Activated CD4-positive, alpha-beta T cell treated with anti-CD3 and anti-CD28 coated beads for 4 hours (primary cell): ENCODE measurements around the gene NECTIN2.
"Not testable (repeated sequence)": the region's sequence is repeated elsewhere in the genome, so short reads cannot be mapped to it uniquely, and the experiment has no call there.

Source experiments
- DNase-seq, 2 donors: peaks; one replicate each; pipeline ENCODE4 v3.0.0-alpha.2; 2020

Gene NECTIN2

DNA sequence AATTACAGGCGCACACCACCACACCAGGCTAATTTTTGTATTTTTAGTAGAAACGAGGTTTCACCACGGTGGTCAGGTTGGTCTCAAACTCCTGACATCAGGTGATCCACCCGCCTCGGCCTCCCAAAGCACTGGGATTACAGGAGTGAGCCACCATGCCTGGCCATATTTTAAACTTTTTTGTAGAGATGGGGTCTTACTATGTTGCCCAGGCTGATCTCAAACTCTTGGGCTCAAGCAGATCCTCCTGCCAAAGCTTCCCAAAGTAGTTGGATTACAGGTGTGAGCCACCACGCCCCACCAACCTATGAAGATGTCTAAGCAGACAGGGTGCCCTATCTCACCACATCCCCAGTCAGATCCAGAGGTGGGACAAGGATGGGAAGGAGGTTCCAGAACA lies 65.8 kb downstream of the NECTIN2 start:
- not testable (repeated sequence) for DNase-seq

DNA sequence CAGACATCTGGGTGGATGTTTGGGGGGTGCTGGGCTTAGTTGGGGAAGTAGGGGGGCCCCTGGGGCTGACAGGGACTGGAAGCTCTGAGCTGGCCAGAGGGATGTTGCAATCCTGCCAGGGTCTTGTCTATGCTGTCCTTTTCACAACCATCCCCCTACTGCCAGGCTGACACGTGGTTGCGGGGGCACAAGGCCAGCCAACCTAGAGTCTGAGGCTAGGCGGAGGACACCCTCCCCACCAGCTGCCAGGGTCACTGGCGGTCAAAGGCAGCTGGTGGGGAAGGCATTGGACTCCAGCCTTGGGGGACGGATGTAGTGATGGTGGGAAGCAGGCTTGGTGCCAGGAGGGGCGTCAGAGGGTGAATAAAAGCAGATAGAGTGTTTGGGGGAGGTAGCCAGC lies 66.8 kb downstream of the NECTIN2 start:
- no peak for DNase-seq

DNA sequence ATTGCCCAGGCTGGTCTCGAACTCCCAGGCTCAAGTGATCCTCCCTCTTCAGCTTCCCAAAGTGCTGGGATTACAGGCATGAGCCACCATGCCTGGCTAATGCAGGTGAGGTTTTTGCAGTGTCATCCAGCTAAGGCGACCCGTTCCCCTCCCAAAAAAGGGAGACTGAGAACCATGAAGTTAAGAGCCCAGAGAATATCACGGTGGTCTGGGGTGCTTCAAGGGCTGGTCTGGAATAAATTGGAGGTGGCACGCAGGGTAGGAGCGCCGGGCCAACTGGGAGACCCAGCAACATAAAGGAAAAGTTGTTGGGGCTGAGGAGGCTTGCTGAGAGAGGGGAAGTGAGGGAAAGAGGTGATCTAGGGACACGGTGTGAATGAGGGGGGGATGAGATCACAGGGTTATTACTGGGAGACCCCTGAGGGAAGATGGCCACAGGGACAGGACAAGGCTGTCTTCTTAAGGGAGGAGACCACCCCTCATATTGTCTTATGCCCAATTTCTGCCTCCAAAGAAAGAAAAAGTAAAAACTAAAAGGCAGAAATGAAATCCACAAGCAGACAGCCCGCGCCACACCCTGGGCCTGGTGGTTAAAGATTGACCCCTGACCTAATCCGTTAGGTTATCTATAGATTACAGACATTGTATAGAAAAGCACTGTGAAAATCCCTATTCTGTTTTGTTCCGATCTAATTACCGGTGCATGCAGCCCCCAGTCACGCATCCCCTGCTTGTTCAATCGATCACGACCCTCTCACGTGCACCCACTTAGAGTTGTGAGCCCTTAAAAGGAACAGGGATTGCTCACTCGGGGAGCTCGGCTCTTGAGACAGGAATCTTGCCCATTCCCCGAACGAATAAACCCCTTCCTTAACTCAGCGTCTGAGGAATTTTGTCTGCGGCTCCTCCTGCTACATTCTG lies 67.7 kb downstream of the NECTIN2 start:
- DNase-seq, result not testable (repeated sequence)

DNA sequence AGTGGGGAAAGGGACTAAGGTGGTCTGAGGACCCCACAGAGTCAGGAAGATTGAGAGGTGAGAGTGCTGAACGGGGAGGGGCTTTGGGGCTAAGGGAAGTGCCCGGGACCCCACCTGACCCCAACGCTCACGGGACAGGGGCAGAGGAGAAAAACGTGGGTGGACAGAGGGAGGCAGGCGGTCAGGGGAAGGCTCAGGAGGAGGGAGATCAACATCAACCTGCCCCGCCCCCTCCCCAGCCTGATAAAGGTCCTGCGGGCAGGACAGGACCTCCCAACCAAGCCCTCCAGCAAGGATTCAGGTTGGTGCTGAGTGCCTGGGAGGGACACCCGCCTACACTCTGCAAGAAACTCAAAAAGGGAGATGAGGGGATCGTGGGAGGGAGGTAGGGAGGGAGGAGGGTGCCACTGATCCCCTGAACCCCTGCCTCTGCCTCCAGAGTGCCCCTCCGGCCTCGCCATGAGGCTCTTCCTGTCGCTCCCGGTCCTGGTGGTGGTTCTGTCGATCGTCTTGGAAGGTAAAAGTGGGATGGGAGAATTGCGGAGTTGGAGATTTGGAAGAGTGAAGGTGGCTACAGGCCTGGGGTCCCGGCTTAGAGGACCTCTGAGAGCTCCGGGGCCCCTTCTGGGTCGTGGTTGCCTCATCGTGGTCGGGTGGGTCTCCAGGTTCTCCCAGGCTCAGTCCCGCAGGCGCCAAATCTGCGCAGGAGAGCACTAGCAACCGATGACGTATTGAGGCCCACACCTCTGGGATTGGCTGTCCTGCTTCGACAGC lies 68.5 kb downstream of the NECTIN2 start, which contains the start of gene APOC1:
TSS of gene APOC1 (plus strand) at position 176 of the 774 bp plus-strand sequence. CDS start at position 460, 284 bp downstream.
- peak; percentile 67 to 79 for DNase-seq

DNA sequence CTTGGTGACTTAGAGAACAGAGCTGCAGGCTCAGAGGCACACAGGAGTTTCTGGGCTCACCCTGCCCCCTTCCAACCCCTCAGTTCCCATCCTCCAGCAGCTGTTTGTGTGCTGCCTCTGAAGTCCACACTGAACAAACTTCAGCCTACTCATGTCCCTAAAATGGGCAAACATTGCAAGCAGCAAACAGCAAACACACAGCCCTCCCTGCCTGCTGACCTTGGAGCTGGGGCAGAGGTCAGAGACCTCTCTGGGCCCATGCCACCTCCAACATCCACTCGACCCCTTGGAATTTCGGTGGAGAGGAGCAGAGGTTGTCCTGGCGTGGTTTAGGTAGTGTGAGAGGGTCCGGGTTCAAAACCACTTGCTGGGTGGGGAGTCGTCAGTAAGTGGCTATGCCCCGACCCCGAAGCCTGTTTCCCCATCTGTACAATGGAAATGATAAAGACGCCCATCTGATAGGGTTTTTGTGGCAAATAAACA lies 78.2 kb downstream of the NECTIN2 start:
- DNase-seq, result no peak

DNA sequence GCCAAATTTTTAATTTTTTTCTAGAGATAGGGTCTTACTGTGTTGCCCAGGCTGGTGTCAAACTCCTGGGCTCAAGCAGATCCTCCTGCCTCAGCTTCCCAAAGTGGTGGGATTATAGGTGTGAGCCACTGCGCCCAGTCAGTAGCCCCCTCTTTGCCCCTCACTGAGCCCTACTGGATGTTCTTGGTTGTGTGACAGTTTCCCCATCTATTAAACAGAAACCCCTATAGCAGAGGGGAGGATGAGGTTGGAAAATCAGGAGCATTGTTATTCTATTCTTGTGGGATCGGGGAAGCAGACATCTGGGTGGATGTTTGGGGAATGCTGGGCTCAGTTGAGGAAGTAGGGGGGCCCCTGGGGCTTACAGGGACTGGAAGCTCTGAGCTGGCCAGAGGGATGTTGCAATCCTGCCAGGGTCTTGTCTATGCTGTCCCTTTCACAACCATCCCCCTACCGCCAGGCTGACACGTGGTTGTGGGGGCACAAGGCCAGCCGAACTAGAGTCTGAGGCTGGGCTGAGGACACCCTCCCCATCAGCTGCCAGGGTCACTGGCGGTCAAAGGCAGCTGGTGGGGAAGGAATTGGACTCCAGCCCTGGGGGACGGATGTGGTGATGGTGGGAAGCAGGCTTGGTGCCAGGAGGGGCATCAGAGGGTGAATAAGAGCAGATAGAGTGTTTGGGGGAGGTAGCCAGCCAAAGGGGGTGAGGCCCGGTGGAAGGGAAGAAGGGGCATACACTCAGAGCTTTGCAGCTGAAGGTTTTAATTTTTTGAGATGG lies 79.2 kb downstream of the NECTIN2 start:
- DNase-seq, result no peak

DNA sequence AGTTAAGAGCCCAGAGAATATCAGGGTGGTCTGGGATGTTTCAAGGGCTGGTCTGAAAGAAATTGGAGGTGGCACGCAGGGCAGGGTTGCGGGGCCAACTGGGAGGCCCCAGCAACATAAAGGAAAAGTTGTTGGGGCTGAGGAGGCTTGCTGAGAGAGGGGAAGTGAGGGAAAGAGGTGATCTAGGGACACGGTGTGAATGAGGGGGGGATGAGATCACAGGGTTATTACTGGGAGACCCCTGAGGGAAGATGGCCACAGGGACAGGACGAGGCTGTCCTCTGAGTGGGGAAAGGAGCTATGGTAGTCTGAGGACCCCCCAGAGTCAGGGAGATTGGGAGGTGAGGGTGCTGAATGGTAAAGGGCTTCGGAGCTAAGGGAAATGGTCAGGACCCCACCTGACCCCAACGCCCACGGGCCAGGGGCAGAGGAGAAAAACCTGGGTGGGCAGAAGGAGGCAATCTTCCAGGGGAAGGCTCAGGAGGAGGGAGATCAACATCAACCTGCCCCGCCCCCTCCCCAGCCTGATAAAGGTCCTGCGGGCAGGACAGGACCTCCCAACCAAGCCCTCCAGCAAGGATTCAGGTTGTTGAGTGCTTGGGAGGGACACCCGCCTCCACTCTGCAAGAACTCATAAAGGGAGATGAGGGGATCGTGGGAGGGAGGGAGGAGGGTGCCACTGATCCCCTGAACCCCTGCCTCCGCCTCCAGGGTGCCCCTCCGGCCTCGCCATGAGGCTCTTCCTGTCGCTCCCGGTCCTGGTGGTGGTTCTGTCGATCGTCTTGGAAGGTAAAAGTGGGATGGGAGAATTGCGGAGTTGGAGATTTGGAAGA lies 80.4 kb downstream of the NECTIN2 start:
- not testable (repeated sequence) for DNase-seq

DNA sequence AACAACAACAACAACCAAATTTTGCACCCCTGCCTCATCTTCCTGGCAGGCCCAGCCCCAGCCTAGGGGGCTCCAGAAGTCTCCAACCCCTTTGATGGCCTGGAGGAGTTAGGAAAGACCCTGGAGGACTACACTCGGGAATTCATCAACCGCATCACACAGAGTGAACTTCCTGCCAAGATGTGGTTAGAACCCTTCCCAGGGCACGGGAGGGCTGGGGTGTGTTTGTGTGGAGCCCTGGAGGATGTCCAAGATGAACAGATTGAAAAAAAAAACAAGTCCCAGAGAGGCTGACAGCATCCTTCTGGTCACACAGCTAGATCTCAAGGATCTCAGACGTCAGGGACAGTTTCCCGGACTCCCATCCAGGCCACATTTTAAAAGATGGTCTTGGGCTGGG lies 81.6 kb downstream of the NECTIN2 start:
- no peak for DNase-seq

DNA sequence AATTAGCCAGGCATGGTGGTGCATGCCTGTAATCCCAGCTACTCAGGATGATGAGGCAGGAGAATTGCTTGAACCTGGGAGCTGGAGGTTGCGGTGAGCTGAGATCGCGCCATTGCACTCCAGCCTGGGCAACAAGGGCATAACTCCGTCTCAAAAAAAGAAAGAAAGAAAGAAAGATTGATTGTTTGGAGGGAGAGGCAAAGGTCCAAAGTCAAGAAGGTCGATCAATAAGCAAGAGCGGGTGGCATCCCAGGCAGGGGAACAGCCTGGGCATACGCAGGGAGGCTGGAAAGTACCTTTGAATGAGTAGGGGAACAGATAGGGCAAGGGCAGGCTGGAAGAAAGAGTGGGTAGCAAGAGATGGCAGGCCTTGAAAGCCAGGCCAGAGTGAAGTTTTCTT lies 84.0 kb downstream of the NECTIN2 start:
- no peak for DNase-seq

DNA sequence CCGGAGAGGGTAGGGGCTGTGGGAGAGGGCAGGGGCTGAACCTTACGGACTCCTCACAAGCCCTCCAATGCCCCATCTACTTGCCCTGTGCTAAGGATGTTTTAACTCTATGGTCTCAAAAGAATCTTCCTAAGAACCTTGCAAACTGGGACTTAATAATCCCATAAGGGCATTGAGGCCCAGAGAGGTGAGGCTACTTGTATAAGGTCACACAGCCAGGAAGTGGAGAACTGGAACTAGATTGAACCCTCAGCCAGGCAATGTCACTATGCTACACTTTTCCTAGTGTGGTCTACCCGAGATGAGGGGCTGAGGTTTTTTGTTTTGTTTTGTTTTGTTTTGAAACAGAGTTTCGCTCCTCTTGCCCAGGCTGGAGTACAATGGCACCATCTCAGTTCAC lies 85.4 kb downstream of the NECTIN2 start:
- no peak for DNase-seq
